Endothelial cell of umbilical vein (primary cell): Measurements from ENCODE around the gene SLC25A44. TPM values are rescaled to one million over a fixed set of nuclear protein-coding genes. Genes with fewer than 3 reads are reported as not detected.

Experiments used
- BruUV-seq: library from RNA; stranded (reverse); fragments of 400-500 nt; replicated peaks from 2 replicates; lab custom pipeline; 2021; lab: Mats Ljungman, UMichigan
- CTCF ChIA-PET: fragments of 300-600, 350-600 bp; sonication (Branson Sonifier 250); formaldehyde crosslinking; loops from one replicate; lab custom pipeline; 2021; ENCODE audit warnings: antibody characterized with exemption, inconsistent platforms; lab: Charles Lee
- POLR2A ChIA-PET: fragments of 300-600, 350-600 bp; sonication (Branson Sonifier 250); formaldehyde crosslinking; loops from one replicate; lab custom pipeline; 2021; ENCODE audit warnings: antibody characterized with exemption, inconsistent platforms; lab: Charles Lee
- DNase-seq: peaks from one replicate; pipeline ENCODE4 v3.0.0-alpha.2; 2011; ENCODE audit warnings: low read depth, low spot score
- FAIRE-seq: peaks from 2 replicates; lab custom pipeline; 2011; peaks lifted over from hg19 to GRCh38; lab: Jason Lieb, UNC
- H2AFZ ChIP-seq: 2 replicates; pipeline ENCODE4 v1.6.0; 2012; ENCODE audit warnings: low read depth, low read length, control low read depth, inconsistent platforms
- H3K27ac ChIP-seq: 2 replicates; pipeline ENCODE4 v1.5.1; 2011; ENCODE audit warnings: low read depth, mild to moderate bottlenecking, control low read depth, low read length, moderate library complexity; ENCODE audit not compliant: insufficient read depth
- H3K27me3 ChIP-seq, 2 experiments: 2 replicates each; pipeline versions ENCODE4 v1.6.0 to v1.6.1; 2011; ENCODE audit warnings: low read length in 2 of 2, mixed read lengths in 1 of 2; ENCODE audit not compliant: control insufficient read depth in 2 of 2, insufficient read depth in 2 of 2
- H3K36me3 ChIP-seq, 2 experiments: 2 replicates in 1 of 2; 3 replicates in 1 of 2; pipeline ENCODE4 v1.5.1; 2011; ENCODE audit warnings: low read length in 2 of 2, mild to moderate bottlenecking in 1 of 2, moderate library complexity in 1 of 2; ENCODE audit not compliant: control insufficient read depth in 2 of 2, insufficient read depth in 2 of 2; ENCODE audit errors: extremely low read depth in 1 of 2
- H3K4me1 ChIP-seq: 3 replicates; pipeline ENCODE4 v1.5.1; 2011; ENCODE audit warnings: mild to moderate bottlenecking, low read length; ENCODE audit not compliant: control insufficient read depth, insufficient read depth; ENCODE audit errors: extremely low read depth
- H3K4me2 ChIP-seq: 2 replicates; pipeline ENCODE4 v1.6.1; 2011; ENCODE audit warnings: low read length, control low read depth, mixed read lengths; ENCODE audit not compliant: insufficient read depth
- H3K4me3 ChIP-seq, 3 experiments: fragments of 200-600 bp in 1 of 3; sonication (generic), shearing (Covaris generic) in 1 of 3; replicated peaks in 1 of 3; 2 replicates each; pipeline ENCODE4 v1.5.1; 2011 to 2016; ENCODE audit warnings: control low read depth in 3 of 3, low read length in 3 of 3, mild to moderate bottlenecking in 2 of 3, inconsistent platforms in 1 of 3, low read depth in 1 of 3, moderate library complexity in 1 of 3; ENCODE audit not compliant: insufficient read depth in 1 of 3
- H3K79me2 ChIP-seq: 2 replicates; pipeline ENCODE4 v1.6.0; 2012; ENCODE audit warnings: low read length, inconsistent platforms; ENCODE audit not compliant: control insufficient read depth, insufficient read depth
- H3K9ac ChIP-seq: replicated peaks from 2 replicates; pipeline ENCODE3; 2011; ENCODE audit warnings: low read length, control low read depth; ENCODE audit not compliant: insufficient read depth; ENCODE audit errors: extremely low read depth
- H3K9me1 ChIP-seq: replicated peaks from 3 replicates; pipeline ENCODE4 v1.6.0; 2011; ENCODE audit warnings: mild to moderate bottlenecking, low read length; ENCODE audit not compliant: control insufficient read depth, insufficient read depth; ENCODE audit errors: extremely low read depth
- H3K9me3 ChIP-seq: replicated peaks from 2 replicates; pipeline ENCODE4 v1.5.1; 2012; ENCODE audit warnings: low read length, inconsistent platforms; ENCODE audit not compliant: control insufficient read depth, insufficient read depth
- H4K20me1 ChIP-seq: replicated peaks from 2 replicates; pipeline ENCODE3; 2011; ENCODE audit warnings: mild to moderate bottlenecking, low read length; ENCODE audit not compliant: control insufficient read depth, insufficient read depth; ENCODE audit errors: extremely low read depth
- CTCF ChIP-seq, 2 donors: IDR thresholded peaks; 1 replicate in 1 of 2; 2 replicates in 1 of 2; pipeline ENCODE4 v1.5.1; 2011; ENCODE audit warnings: low read length in 2 of 2, mild to moderate bottlenecking in 2 of 2, moderate library complexity in 2 of 2, control low read depth in 1 of 2, inconsistent platforms in 1 of 2, low read depth in 1 of 2; ENCODE audit not compliant: insufficient read depth in 1 of 2; ENCODE audit errors: extremely low read depth in 1 of 2
- EZH2 ChIP-seq: IDR thresholded peaks from 2 replicates; pipeline ENCODE4 v1.6.1; 2012; ENCODE audit warnings: borderline replicate concordance, low read depth, mild to moderate bottlenecking, moderate library complexity, low read length, inconsistent platforms; ENCODE audit not compliant: severe bottlenecking
- FOS ChIP-seq: IDR thresholded peaks from 2 replicates; pipeline ENCODE4 v1.6.1; 2011; ENCODE audit warnings: mild to moderate bottlenecking, low read length, moderate library complexity, borderline replicate concordance; ENCODE audit not compliant: insufficient read depth
- GATA2 ChIP-seq: IDR thresholded peaks from 2 replicates; pipeline ENCODE4 v1.7.0; 2011; ENCODE audit warnings: low read depth, mild to moderate bottlenecking, moderate library complexity, mixed read lengths, low read length; ENCODE audit not compliant: insufficient read length, insufficient read depth
- JUN ChIP-seq: IDR thresholded peaks from 2 replicates; pipeline ENCODE4 v1.6.1; 2011; ENCODE audit warnings: borderline replicate concordance, low read depth; ENCODE audit not compliant: insufficient read length, insufficient read depth
- MAX ChIP-seq: IDR thresholded peaks from 2 replicates; pipeline ENCODE4 v1.6.1; 2011; ENCODE audit not compliant: insufficient read depth, insufficient read length
- MYC ChIP-seq: IDR thresholded peaks from one replicate; pipeline ENCODE4 v1.6.1; 2011; ENCODE audit warnings: mild to moderate bottlenecking, low read depth, low read length
- POLR2A ChIP-seq: IDR thresholded peaks from 2 replicates; pipeline ENCODE4 v1.6.1; 2012; ENCODE audit warnings: low read depth, mild to moderate bottlenecking, control low read depth, low read length
- POLR2AphosphoS5 ChIP-seq: IDR thresholded peaks from 2 replicates; pipeline ENCODE4 v1.6.1; 2012; ENCODE audit warnings: low read depth, mild to moderate bottlenecking, control low read depth, low read length, moderate library complexity; ENCODE audit not compliant: insufficient read depth
- dilution Hi-C: fragments of 300-500 bp; cut with MboI; formaldehyde crosslinking; loops from one replicate; pipeline ENCODE4 v1.15.0; 2019; ENCODE audit warnings: low sequenced_read_pairs; ENCODE audit not compliant: extremely low pct_ligation_motif_present
- intact Hi-C: fragments of 100-400 bp; cut with micrococcal nuclease; formaldehyde crosslinking; loops from one replicate; pipeline ENCODE4 v1.10.0; 2022
- polyA plus RNA-seq, 4 experiments: library from polyadenylated mRNA; depleted of rRNA in 3 of 4; stranded (reverse) in 3 of 4; unstranded in 1 of 4; fragments of >200 nt; gene quantifications; 2 replicates each; pipeline versions ENCODE4 v1.2.1 to v1.2.3, GENCODE V29; 2011 to 2012; ENCODE audit warnings: missing spikeins in 1 of 4
- small RNA-seq: library from RNA; depleted of rRNA; stranded (forward); fragments of <200 nt; gene quantifications from one replicate; pipeline ENCODE3, GENCODE V24; 2012; ENCODE audit warnings: low replicate concordance, low read depth; ENCODE audit not compliant: insufficient read depth, insufficient read length
- total RNA-seq: library from RNA; stranded (reverse); gene quantifications from 2 replicates; pipeline ENCODE4 v1.2.3, GENCODE V29; 2021

The SLC25A44 gene
- total and polyA plus RNA-seq, 2 donors (not counting 3 experiments of a cell fraction or from before 2014, with no cell fraction given), result 24.0 to 30.6 TPM

GRCh38 chr1:156260896-156261295 is 67.0 kb downstream of the SLC25A44 start:
- DNase-seq (no peak), FAIRE-seq (no peak)
- Histone ChIP-seq H4K20me1 (no peaks in the 10 kb centered on the region), H3K9me3 (no peaks in the 10 kb centered on the region), H3K4me2 (no peak overlapping the region), H3K27ac (no peak overlapping the region), H3K9ac (no peak overlapping the region), H3K79me2 (no peaks in the 10 kb centered on the region), H3K4me1 (no peaks in the 10 kb centered on the region), H3K27me3 (no peaks in the 10 kb centered on the region), H3K4me3 (no peak overlapping the region), H3K36me3 (peaks cover 26 to 73% of the 10 kb centered on the region in 2 experiments), H3K9me1 (no peaks in the 10 kb centered on the region), H2AFZ (no peak overlapping the region)
- POLR2A ChIA-PET, result no interaction called here
- no peak for TF ChIP-seq GATA2
- TF ChIP-seq MAX, result no peak
- TF ChIP-seq POLR2A, result no peak
- no peak for TF ChIP-seq EZH2
- TF ChIP-seq POLR2AphosphoS5, result no peak
- no peak for TF ChIP-seq JUN
- TF ChIP-seq MYC, result no peak
- no peak for TF ChIP-seq CTCF (IDR thresholded peaks at IDR 0.05; ENCODE audit: extremely low read depth in 1 of 2, insufficient read depth in 1 of 2, low read depth in 1 of 2, low read length in 2 of 2)
- no peak for TF ChIP-seq FOS
- CTCF ChIA-PET, result interaction anchor here (1.2 to 1.7 kb wide), 2 partner anchors 13 to 36 kb away, joined by 3 to 8 read pairs; partner anchors contain the start of gene PAQR6
- dilution Hi-C loops (no loop called here), intact Hi-C loops (loop anchor here (1.0 kb wide), 1 partner anchor 115 kb away; no protein-coding TSS in a partner anchor)
- no TSS peak for BruUV-seq

Small RNA genes within 50 kb of the gene (small RNA-seq; reads per million reads assigned to genes)
- not detected for gene RF00568

Other genes with a start within 250 kb of the SLC25A44 start
- 110 and 118 TPM in 2 replicates for gene ARHGEF2, start 215.6 kb upstream of the SLC25A44 start, total RNA-seq
- 59.2 and 62.0 TPM in 2 replicates for gene ARHGEF2, start 215.6 kb upstream of the SLC25A44 start, polyA plus RNA-seq
- gene SSR2, start 173.2 kb upstream of the SLC25A44 start, total RNA-seq, result 339 and 362 TPM in 2 replicates
- gene SSR2, start 173.2 kb upstream of the SLC25A44 start, polyA plus RNA-seq, result 1,337 and 1,787 TPM in 2 replicates
- gene UBQLN4, start 140.3 kb upstream of the SLC25A44 start, total RNA-seq, result 48.1 and 50.8 TPM in 2 replicates
- 50.5 and 53.6 TPM in 2 replicates for gene UBQLN4, start 140.3 kb upstream of the SLC25A44 start, polyA plus RNA-seq
- gene LAMTOR2, start 139.3 kb upstream of the SLC25A44 start, total RNA-seq, result 77.7 and 80.3 TPM in 2 replicates
- 136 and 145 TPM in 2 replicates for gene LAMTOR2, start 139.3 kb upstream of the SLC25A44 start, polyA plus RNA-seq
- not detected in 2 replicates for gene RAB25, start 132.9 kb upstream of the SLC25A44 start, total RNA-seq
- not detected in 2 replicates for gene RAB25, start 132.9 kb upstream of the SLC25A44 start, polyA plus RNA-seq
- 23.6 and 26.6 TPM in 2 replicates for gene MEX3A, start 111.6 kb upstream of the SLC25A44 start, total RNA-seq
- 20.2 and 22.0 TPM in 2 replicates for gene MEX3A, start 111.6 kb upstream of the SLC25A44 start, polyA plus RNA-seq
- gene LMNA, start 79.4 kb upstream of the SLC25A44 start, total RNA-seq, result 715 and 742 TPM in 2 replicates
- gene LMNA, start 79.4 kb upstream of the SLC25A44 start, polyA plus RNA-seq, result 371 and 461 TPM in 2 replicates
- gene SEMA4A, start 40.5 kb upstream of the SLC25A44 start, total RNA-seq, result 1.5 and 1.6 TPM in 2 replicates
- gene SEMA4A, start 40.5 kb upstream of the SLC25A44 start, polyA plus RNA-seq, result 0.97 and 1.5 TPM in 2 replicates
- 58.4 and 61.6 TPM in 2 replicates for gene PMF1, start 18.9 kb downstream of the SLC25A44 start, total RNA-seq
- 134 and 147 TPM in 2 replicates for gene PMF1, start 18.9 kb downstream of the SLC25A44 start, polyA plus RNA-seq
- 1.0 and 2.4 TPM in 2 replicates for gene BGLAP, start 48.1 kb downstream of the SLC25A44 start, total RNA-seq
- gene BGLAP, start 48.1 kb downstream of the SLC25A44 start, polyA plus RNA-seq, result 0.65 and 1.2 TPM in 2 replicates
- gene PAQR6, start 54.0 kb downstream of the SLC25A44 start, total RNA-seq, result 1.6 and 2.2 TPM in 2 replicates
- 1.3 and 1.6 TPM in 2 replicates for gene PAQR6, start 54.0 kb downstream of the SLC25A44 start, polyA plus RNA-seq
- gene SMG5, start 88.7 kb downstream of the SLC25A44 start, total RNA-seq, result 79.0 and 82.6 TPM in 2 replicates
- 32.6 and 37.4 TPM in 2 replicates for gene SMG5, start 88.7 kb downstream of the SLC25A44 start, polyA plus RNA-seq
- 3.0 TPM in 2 replicates for gene TMEM79, start 90.2 kb downstream of the SLC25A44 start, total RNA-seq
- gene TMEM79, start 90.2 kb downstream of the SLC25A44 start, polyA plus RNA-seq, result 4.8 and 5.6 TPM in 2 replicates
- gene GLMP, start 101.6 kb downstream of the SLC25A44 start, total RNA-seq, result 83.3 and 84.3 TPM in 2 replicates
- 109 and 136 TPM in 2 replicates for gene GLMP, start 101.6 kb downstream of the SLC25A44 start, polyA plus RNA-seq
- gene VHLL, start 105.2 kb downstream of the SLC25A44 start, total RNA-seq, result 0.73 TPM in 1 of 2 replicates, not detected in the other
- gene VHLL, start 105.2 kb downstream of the SLC25A44 start, polyA plus RNA-seq, result not detected in 2 replicates
- gene CCT3, start 144.2 kb downstream of the SLC25A44 start, total RNA-seq, result 330 and 367 TPM in 2 replicates
- gene CCT3, start 144.2 kb downstream of the SLC25A44 start, polyA plus RNA-seq, result 255 and 276 TPM in 2 replicates
- 0.69 TPM in 1 of 2 replicates, not detected in the other for gene TSACC, start 144.4 kb downstream of the SLC25A44 start, total RNA-seq
- 0.38 and 0.94 TPM in 2 replicates for gene TSACC, start 144.4 kb downstream of the SLC25A44 start, polyA plus RNA-seq
- gene RHBG, start 175.1 kb downstream of the SLC25A44 start, total RNA-seq, result not detected in 2 replicates
- not detected in 2 replicates for gene RHBG, start 175.1 kb downstream of the SLC25A44 start, polyA plus RNA-seq